Measurements from ENCODE around the gene COL5A3.

COL5A3 gene

GRCh38 chr19:10013316-10013715 is 3.0 kb upstream of the COL5A3 start, which contains the start of gene RDH8:
Gene RDH8, plus strand, starts transcription at chr19:10013483. Its CDS starts 15 bp downstream, at chr19:10013498.
- intact Hi-C loops (cut with DNase I) = no loop called here
- peak in 1 of 10 donors; percentile 63 for DNase-seq

GRCh38 chr19:10011974-10012373 is 1.7 kb upstream of the COL5A3 start:
- peak in 1 of 10 donors; percentile 50 for DNase-seq
- intact Hi-C loops (cut with DNase I) = no loop called here

DNA sequence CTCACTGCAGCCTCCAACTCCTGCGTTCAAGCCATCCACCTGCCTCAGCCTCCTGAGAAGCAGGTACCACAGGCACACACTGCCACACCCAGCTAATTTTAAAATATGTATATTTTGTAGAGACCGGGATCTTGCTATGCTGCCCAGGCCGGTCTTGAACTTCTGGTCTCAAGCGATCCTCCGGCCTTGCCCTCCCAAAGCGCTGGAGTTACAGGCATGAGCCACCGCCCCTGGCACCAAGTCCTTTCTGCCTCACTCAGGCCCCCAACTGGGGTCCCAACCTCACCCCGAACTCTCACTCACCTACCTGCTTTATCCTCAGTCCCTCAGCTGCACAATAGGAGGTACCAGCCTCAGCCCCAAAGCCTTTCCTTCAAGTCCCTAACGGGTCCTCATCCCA is 635 bp upstream of the COL5A3 start:
- intact Hi-C loops (cut with DNase I) = no loop called here
- DNase-seq = peak in 1 of 10 donors; percentile 35

GRCh38 chr19:10009714-10010224 is 535 bp downstream of the COL5A3 start:
- intact Hi-C loops (cut with DNase I) = no loop called here
- DNase-seq = peak in 1 of 10 donors; percentile 50

GRCh38 chr19:10008184-10008765 is 2.0 kb downstream of the COL5A3 start:
- intact Hi-C loops (cut with DNase I) = no loop called here
- DNase-seq = peak in 1 of 10 donors; percentile 24

- DNase-seq = peak in 1 of 10 donors; percentile 29
- intact Hi-C loops (cut with DNase I) = no loop called here
These were observed 2.7 kb downstream of the COL5A3 start for GRCh38 chr19:10007371-10008183.

- no peak for DNase-seq
- intact Hi-C loops (cut with DNase I) = no loop called here
These were observed 3.5 kb downstream of the COL5A3 start for GRCh38 chr19:10006752-10007323.

DNA sequence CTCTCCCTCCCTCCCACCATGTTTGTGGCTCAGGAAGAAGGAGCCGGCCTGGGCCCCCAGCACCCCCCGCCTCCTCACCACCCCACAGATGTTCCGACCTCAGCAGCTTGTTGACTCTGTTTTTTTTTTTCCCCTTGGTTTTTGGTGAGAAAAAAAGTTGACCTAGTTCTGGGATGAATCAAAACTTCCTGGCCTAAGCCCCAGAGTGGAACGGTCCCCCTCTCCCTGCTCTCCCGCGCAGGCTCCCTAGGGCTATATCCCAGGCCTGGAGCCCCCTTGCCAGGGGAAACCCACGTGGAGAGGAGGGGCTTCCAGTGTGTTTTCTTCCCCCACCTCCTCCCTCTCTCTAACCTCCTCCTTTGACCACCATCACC is 4.0 kb downstream of the COL5A3 start:
- no peak for DNase-seq
- intact Hi-C loops (cut with DNase I) = no loop called here

DNA sequence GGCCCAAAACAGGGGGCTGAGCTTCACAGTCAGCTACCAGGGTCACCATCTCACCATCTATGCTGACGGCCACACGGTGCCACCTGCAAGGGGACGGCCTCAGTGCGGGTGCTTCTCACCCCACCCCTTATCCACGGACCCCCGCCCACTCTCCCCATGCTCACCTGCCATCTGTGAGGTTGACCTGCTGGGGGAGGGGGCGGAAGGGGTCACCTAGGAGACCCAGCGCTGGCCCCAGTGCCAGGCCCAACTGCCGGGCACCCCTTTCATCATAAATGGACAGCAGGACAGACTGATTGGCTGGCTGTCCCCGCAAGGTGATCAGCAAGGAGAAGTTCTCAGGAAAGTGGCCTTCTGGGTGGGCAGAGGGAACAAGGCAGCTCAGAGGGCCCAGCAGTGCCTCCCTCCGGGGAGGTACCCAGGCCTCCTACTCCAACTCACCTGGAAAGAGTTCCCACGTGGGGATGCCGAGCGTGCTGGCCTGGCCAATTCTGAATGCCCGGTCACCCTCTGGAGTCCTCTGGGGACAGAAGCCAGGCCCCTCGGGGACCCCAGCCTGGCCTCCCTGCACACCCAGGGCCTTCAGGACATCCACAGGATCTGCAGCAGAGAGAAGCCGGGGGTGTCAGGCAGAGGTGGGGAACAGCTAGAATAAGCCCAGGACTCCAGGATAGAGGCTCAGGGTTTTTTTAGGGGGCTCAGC is 4.5 kb downstream of the COL5A3 start:
- no peak for DNase-seq
- intact Hi-C loops (cut with DNase I) = no loop called here

DNA sequence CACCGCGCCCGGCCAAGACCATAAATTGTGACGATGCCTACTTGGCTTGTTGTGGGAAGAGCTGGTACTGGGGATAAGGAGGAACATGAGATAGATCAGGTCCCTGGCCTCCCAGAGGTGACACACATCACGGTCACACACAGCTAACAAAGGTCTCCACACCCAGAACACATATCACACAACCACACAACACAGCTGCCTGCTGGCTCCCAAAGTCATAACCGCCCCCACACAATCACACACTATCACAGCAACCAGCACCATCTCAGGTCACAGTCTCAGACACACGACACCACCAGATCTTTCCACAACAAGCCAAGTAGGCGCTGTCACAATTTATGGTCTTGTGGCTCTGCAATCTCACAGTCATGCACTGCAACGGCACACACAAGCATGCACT is 5.7 kb downstream of the COL5A3 start:
- intact Hi-C loops (cut with DNase I) = no loop called here
- peak in 1 of 10 donors; percentile 21 for DNase-seq

DNA sequence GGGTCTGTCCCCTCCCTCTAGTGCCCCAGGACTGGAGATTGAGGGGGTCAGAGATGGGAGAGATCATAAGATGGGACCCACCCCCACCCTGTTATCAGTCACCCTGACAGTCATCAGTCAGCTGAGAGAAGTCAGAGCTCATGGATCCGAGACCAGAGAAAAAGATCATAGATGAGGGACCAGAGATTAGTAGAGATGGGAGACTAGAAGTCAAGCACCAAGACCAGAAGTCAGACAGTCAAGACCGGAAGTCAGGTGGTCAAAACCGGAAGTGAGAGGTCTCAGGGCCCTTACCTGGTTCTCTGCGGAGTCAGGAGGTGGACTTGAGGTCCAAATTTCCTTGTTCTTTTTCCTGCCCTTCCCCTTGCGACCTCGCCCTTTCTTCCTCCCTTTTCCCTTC is 7.0 kb downstream of the COL5A3 start:
- DNase-seq = no peak
- intact Hi-C loops (cut with DNase I) = no loop called here

DNA sequence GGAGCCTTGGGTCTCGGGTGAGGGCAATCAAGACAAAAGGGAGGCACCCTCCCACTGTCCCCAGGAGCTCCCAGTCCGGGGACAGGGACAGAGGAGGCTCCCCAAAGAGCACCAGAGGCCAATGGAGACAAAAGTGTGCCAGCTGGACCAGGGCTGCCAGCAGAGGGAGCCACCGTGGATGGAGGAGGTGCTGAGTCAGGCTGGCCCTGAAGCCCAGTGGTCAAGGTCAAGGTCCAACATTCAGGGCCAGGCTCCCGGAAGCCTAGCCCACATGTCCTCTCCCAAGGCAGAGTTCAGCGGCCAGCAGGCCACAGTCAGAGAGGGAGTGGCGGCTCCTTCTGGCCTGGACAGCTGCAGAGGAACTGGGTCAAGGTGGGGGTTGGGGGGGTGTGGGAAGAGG is 8.4 kb downstream of the COL5A3 start:
- intact Hi-C loops (cut with DNase I) = no loop called here
- peak in 1 of 10 donors; percentile 41 for DNase-seq

- intact Hi-C loops (cut with DNase I) = no loop called here
- DNase-seq = peak in 8 of 10 donors; percentile 49 to 93 (median 60)
These were observed 10.0 kb downstream of the COL5A3 start for GRCh38 chr19:10000171-10000826.

GRCh38 chr19:9996541-9996940 is 13.8 kb downstream of the COL5A3 start:
- intact Hi-C loops (cut with DNase I) = no loop called here
- DNase-seq = no peak

DNA sequence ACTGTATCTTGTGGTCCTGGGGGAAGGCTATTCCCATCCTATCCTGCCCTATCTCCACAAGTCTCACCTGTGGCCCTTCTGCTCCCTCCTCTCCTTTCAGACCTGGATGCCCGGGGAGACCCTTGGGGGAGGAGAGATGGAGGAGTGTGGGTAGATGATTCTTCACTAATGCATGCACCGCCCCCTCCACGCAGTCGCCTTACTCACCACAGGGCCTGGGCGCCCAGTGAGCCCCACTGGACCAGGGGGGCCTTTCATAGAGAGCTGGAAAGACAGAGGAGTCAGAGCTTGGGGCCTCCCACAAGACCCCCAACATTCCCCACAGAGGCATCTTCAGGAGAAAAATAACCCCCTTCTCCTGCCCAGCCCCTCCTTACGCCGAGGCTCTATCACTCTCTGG is 14.3 kb downstream of the COL5A3 start:
- intact Hi-C loops (cut with DNase I) = no loop called here
- peak in 1 of 10 donors; percentile 82 for DNase-seq

GRCh38 chr19:9995084-9995483 is 15.2 kb downstream of the COL5A3 start:
- intact Hi-C loops (cut with DNase I) = no loop called here
- DNase-seq = peak in 3 of 10 donors; percentile 3 to 71 (median 26)

GRCh38 chr19:9991425-9992191 is 18.7 kb downstream of the COL5A3 start:
- DNase-seq = peak in 2 of 10 donors; percentile 17 to 29
- intact Hi-C loops (cut with DNase I) = no loop called here

DNA sequence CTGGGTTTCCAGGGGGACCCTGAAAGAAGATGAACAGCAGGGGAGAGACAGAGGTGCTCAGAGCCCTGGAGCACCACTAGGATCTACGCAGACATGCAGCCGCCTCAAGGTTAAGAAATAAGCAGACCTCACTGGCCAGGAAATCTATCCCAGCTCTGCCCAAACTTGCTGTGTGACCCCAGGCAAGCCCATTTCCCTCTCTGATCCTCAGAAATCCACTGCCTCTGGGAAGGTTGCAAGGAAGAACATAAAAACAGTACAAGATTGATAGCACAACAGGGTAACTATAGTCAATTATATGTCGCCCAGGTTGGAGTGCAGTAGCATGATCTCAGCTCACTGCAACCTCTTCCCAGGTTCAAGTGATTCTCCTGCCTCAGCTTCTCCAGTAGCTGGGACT is 20.8 kb downstream of the COL5A3 start:
- intact Hi-C loops (cut with DNase I) = no loop called here
- peak in 1 of 10 donors; percentile 41 for DNase-seq

DNA sequence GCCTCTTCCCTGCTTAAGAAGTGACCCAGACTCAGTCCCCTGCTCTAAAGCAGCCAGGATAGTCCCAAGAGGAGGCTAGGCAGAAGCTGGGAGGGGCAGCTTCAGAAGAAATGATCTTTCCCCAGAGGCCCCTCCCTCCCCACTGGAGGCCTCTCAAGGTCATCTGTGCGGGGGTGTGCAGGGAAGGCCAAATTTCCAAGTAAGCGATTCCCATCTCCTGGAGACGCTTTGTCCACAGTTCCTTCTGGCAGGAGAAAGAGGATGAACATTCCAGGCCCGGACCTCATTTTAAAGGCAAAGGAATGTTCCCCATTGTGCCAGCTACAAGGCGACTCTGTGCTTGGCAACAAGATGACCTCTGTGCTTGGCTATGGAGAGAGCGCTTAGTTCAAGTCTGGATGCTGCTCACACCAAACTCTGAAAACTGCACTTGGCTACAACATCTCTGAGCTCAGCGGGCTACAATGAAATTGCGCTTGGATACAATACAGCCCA is 23.5 kb downstream of the COL5A3 start:
- DNase-seq = peak in 9 of 10 donors; percentile 6 to 79 (median 39)
- intact Hi-C loops (cut with DNase I) = no loop called here

Data from posterior cingulate gyrus (tissue), 11 donors.